ENCODE measurements around the gene ADGRE3. TPM values are rescaled to one million over a fixed set of nuclear protein-coding genes. Genes with fewer than 3 reads are reported as not detected.

ADGRE3 gene
- total and polyA plus RNA-seq, 2 donors (not counting 1 experiment from before 2014, with no cell fraction given): 0.17 to 0.46 TPM

DNA sequence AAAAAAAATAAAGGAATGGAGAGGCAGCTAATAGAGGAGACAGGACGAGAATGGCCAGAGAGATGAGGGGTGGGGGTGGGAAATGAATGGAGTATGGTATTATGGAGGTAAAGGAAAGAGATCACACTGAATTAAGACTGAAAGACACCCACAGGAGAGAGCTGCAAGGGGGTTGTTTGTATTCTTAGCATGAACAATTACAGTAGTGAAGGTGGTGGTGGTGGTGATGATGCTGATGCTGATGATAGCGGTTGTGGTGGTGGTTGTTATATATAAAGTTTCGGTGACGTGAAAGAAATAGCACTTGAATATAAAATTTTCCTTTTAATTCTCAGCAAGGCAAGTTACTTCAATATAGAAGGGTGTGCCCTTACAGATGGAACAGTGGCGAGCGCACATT lies 2.8 kb upstream of the ADGRE3 start:
- Mint-ChIP-seq H3K27me3 (no peaks in the 10 kb centered on the region), H3K4me1 (peaks cover 22% of the 10 kb centered on the region), H3K9me3 (ENCODE audit: insufficient read depth) (no peaks in the 10 kb centered on the region), H3K27ac (no peak overlapping the region), H3K4me3 (no peak overlapping the region)
- 88% methylated on average over 3 of the region's 6 CpGs for WGBS (ENCODE audit: insufficient coverage)
- Histone ChIP-seq H3K4me3 (ENCODE audit: control extremely low read depth in 1 of 5, extremely low read depth in 1 of 5, insufficient read depth in 1 of 5, low read depth in 2 of 5, low read length in 4 of 5) (no peak overlapping the region), H3K27ac (ENCODE audit: low read length in 2 of 2) (no peak overlapping the region), H3K27me3 (replicated peaks in 1 of 4; ENCODE audit: control extremely low read depth in 1 of 4, control insufficient read depth in 3 of 4, insufficient read depth in 4 of 4, low read length in 3 of 4) (no peaks in the 10 kb centered on the region), H4K20me1 (ENCODE audit: control insufficient read depth, insufficient read depth, low read length, poor library complexity, severe bottlenecking) (no peaks in the 10 kb centered on the region), H3K4me1 (ENCODE audit: control insufficient read depth in 2 of 2, insufficient read depth in 2 of 2, low read length in 2 of 2) (peaks cover 18 to 24% of the 10 kb centered on the region in 2 donors), H3K79me2 (ENCODE audit: control insufficient read depth, insufficient read depth, low read length) (no peaks in the 10 kb centered on the region), H3K36me3 (replicated peaks in 1 of 2; ENCODE audit: control extremely low read depth in 1 of 2, control insufficient read depth in 1 of 2, extremely low read depth in 1 of 2, insufficient read depth in 2 of 2, low read length in 1 of 2) (no peaks in the 10 kb centered on the region), H2AFZ (ENCODE audit: insufficient read depth, low read depth, low read length, poor library complexity, severe bottlenecking) (no peak overlapping the region), H3K9ac (ENCODE audit: low read length) (no peak overlapping the region), H3K4me2 (replicated peaks; ENCODE audit: low read depth, low read length, poor library complexity, severe bottlenecking) (no peak overlapping the region), H3K9me3 (ENCODE audit: control extremely low read depth in 1 of 3, control insufficient read depth in 2 of 3, insufficient read depth in 1 of 3, low read length in 2 of 3) (no peaks in the 10 kb centered on the region)
- DNase-seq (no peak), ATAC-seq (ENCODE audit: low read depth) (no peak)
- intact Hi-C loops (cut with micrococcal nuclease): no loop called here
- ChIA-PET POLR2A (no interaction called here), CTCF (interaction anchor here (6.8 to 8.3 kb wide), 2 partner anchors 8 to 105 kb away, joined by 54 to 95 read pairs; partner anchors contain the start of gene NDUFB7)
- TF ChIP-seq, protein P1, sequence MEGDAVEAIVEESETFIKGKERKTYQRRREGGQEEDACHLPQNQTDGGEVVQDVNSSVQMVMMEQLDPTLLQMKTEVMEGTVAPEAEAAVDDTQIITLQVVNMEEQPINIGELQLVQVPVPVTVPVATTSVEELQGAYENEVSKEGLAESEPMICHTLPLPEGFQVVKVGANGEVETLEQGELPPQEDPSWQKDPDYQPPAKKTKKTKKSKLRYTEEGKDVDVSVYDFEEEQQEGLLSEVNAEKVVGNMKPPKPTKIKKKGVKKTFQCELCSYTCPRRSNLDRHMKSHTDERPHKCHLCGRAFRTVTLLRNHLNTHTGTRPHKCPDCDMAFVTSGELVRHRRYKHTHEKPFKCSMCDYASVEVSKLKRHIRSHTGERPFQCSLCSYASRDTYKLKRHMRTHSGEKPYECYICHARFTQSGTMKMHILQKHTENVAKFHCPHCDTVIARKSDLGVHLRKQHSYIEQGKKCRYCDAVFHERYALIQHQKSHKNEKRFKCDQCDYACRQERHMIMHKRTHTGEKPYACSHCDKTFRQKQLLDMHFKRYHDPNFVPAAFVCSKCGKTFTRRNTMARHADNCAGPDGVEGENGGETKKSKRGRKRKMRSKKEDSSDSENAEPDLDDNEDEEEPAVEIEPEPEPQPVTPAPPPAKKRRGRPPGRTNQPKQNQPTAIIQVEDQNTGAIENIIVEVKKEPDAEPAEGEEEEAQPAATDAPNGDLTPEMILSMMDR (IDR thresholded peaks at IDR 0.05): no peak
- no peak for TF ChIP-seq EZH2 (IDR thresholded peaks at IDR 0.05; ENCODE audit: borderline replicate concordance, insufficient read depth, low read depth, low read length, poor library complexity, severe bottlenecking)

- no peak overlapping the region for H2AFZ ChIP-seq (ENCODE audit: insufficient read depth, low read depth, low read length, poor library complexity, severe bottlenecking)
- H3K4me1 ChIP-seq (ENCODE audit: control insufficient read depth in 2 of 2, insufficient read depth in 2 of 2, low read length in 2 of 2): peaks cover 24 to 31% of the 10 kb centered on the region in 2 donors
- no peaks in the 10 kb centered on the region for H3K79me2 ChIP-seq (ENCODE audit: control insufficient read depth, insufficient read depth, low read length)
- CTCF ChIA-PET: interaction anchor here (0.7 to 8.3 kb wide), 3 partner anchors 8 to 111 kb away, joined by 4 to 95 read pairs (median 54); partner anchors contain the start of gene NDUFB7
- ATAC-seq (ENCODE audit: low read depth) (no peak), DNase-seq (no peak)
- H3K9me3 ChIP-seq (ENCODE audit: control extremely low read depth in 1 of 3, control insufficient read depth in 2 of 3, insufficient read depth in 1 of 3, low read length in 2 of 3): no peaks in the 10 kb centered on the region
- TF ChIP-seq EZH2 (IDR thresholded peaks at IDR 0.05; ENCODE audit: borderline replicate concordance, insufficient read depth, low read depth, low read length, poor library complexity, severe bottlenecking): no peak
- TF ChIP-seq, protein P1 (IDR thresholded peaks at IDR 0.05): no peak
- Mint-ChIP-seq H3K27me3 (no peaks in the 10 kb centered on the region), H3K4me3 (no peak overlapping the region), H3K27ac (no peak overlapping the region), H3K9me3 (ENCODE audit: insufficient read depth) (no peaks in the 10 kb centered on the region), H3K4me1 (peaks cover 29% of the 10 kb centered on the region)
- WGBS (ENCODE audit: insufficient coverage): 94% methylated on average over 9 of the region's 10 CpGs
- H3K27ac ChIP-seq (ENCODE audit: low read length in 2 of 2): no peak overlapping the region
- no peak overlapping the region for H3K4me3 ChIP-seq (ENCODE audit: control extremely low read depth in 1 of 5, extremely low read depth in 1 of 5, insufficient read depth in 1 of 5, low read depth in 2 of 5, low read length in 4 of 5)
- no peaks in the 10 kb centered on the region for H4K20me1 ChIP-seq (ENCODE audit: control insufficient read depth, insufficient read depth, low read length, poor library complexity, severe bottlenecking)
- no peak overlapping the region for H3K4me2 ChIP-seq (replicated peaks; ENCODE audit: low read depth, low read length, poor library complexity, severe bottlenecking)
- POLR2A ChIA-PET: interaction anchor here (0.6 to 1.5 kb wide), 2 partner anchors 14 to 63 kb away, joined by 3 to 10 read pairs; no protein-coding TSS in a partner anchor
- no peak overlapping the region for H3K9ac ChIP-seq (ENCODE audit: low read length)
- H3K36me3 ChIP-seq (replicated peaks in 1 of 2; ENCODE audit: control extremely low read depth in 1 of 2, control insufficient read depth in 1 of 2, extremely low read depth in 1 of 2, insufficient read depth in 2 of 2, low read length in 1 of 2): no peaks in the 10 kb centered on the region
- intact Hi-C loops (cut with micrococcal nuclease): no loop called here
- H3K27me3 ChIP-seq (replicated peaks in 1 of 4; ENCODE audit: control extremely low read depth in 1 of 4, control insufficient read depth in 3 of 4, insufficient read depth in 4 of 4, low read length in 3 of 4): no peaks in the 10 kb centered on the region
Measured at GRCh38 chr19:14676762-14677161, 2.1 kb upstream of the ADGRE3 start.
